ENCODE measurements around the gene SEBOX.

- TF ChIP-seq REST (IDR thresholded peaks at IDR 0.05; ENCODE audit: unreplicated experiment) (no peak), CTCF (conservative IDR thresholded peaks at IDR 0.05; ENCODE audit: low read depth in 2 of 2) (no peak), ZNF462 (CRISPR knock-in tag; IDR thresholded peaks at IDR 0.05) (no peak), EZH2 (IDR thresholded peaks at IDR 0.05; ENCODE audit: low read depth, unreplicated experiment) (no peak), POLR2AphosphoS5 (IDR thresholded peaks at IDR 0.05; ENCODE audit: low read depth) (no peak; the same call in 1 of the 2 replicates), EZH2phosphoT487 (IDR thresholded peaks at IDR 0.05; ENCODE audit: unreplicated experiment) (no peak), STAT1 (IDR thresholded peaks at IDR 0.05; ENCODE audit: unreplicated experiment) (no peak), ETS1 (IDR thresholded peaks at IDR 0.05) (no peak), CREB1 (CRISPR knock-in tag; IDR thresholded peaks at IDR 0.05; ENCODE audit: low read depth) (no peak), JUNB (IDR thresholded peaks at IDR 0.05; ENCODE audit: unreplicated experiment) (no peak), ZNF114 (CRISPR knock-in tag; IDR thresholded peaks at IDR 0.05) (no peak), NANOG (IDR thresholded peaks at IDR 0.05; ENCODE audit: borderline replicate concordance) (no peak), ZNF331 (CRISPR knock-in tag; IDR thresholded peaks at IDR 0.05; ENCODE audit: low read depth) (no peak)
These were observed 34.3 kb downstream of the SEBOX start for GRCh38 chr17:28330671-28331070.
